OCI-LY3 (cell line): Measurements from ENCODE around the gene NKTR.

ENCODE experiments used
- H2AFZ ChIP-seq: fragments of 200-600, 300-600 bp; shearing (Covaris generic); 2 replicates; pipeline ENCODE4 v1.6.0; 2014; ENCODE audit warnings: antibody characterized with exemption, low read depth, low read length
- H3K27ac ChIP-seq: fragments of 200-600, 300-600 bp; sonication (generic); 2 replicates; pipeline ENCODE4 v1.5.1; 2014; ENCODE audit warnings: mild to moderate bottlenecking, low read length, moderate library complexity, mixed read lengths
- H3K27me3 ChIP-seq: fragments of 200-600, 300-600 bp; sonication (generic); 2 replicates; pipeline ENCODE4 v1.6.1; 2014; ENCODE audit warnings: low read depth, low read length, mixed read lengths
- H3K36me3 ChIP-seq: fragments of 200-600, 300-600 bp; sonication (generic); replicated peaks from 2 replicates; pipeline ENCODE3; 2014; ENCODE audit warnings: low read depth, low read length, mixed read lengths
- H3K4me1 ChIP-seq: fragments of 300-600, 200-600 bp; sonication (generic); 2 replicates; pipeline ENCODE4 v1.6.1; 2014; ENCODE audit warnings: low read length, mixed read lengths
- H3K4me2 ChIP-seq: fragments of 200-600, 300-600 bp; sonication (generic); 2 replicates; pipeline ENCODE4 v1.6.1; 2014; ENCODE audit warnings: low read length, mixed read lengths
- H3K4me3 ChIP-seq: fragments of 300-600, 200-600 bp; sonication (generic); 2 replicates; pipeline ENCODE4 v1.5.1; 2014; ENCODE audit warnings: antibody characterized with exemption, mild to moderate bottlenecking, low read length, moderate library complexity
- H3K79me2 ChIP-seq: fragments of 300-600, 200-600 bp; shearing (Covaris generic); 2 replicates; pipeline ENCODE4 v1.6.1; 2014; ENCODE audit warnings: mild to moderate bottlenecking, low read length, mixed read lengths
- H3K9ac ChIP-seq: fragments of 300-600, 200-600 bp; shearing (Covaris generic); 2 replicates; pipeline ENCODE4 v1.6.0; 2014; ENCODE audit warnings: mild to moderate bottlenecking, low read length, moderate library complexity
- H3K9me3 ChIP-seq: fragments of 200-600, 300-600 bp; shearing (Covaris generic); 2 replicates; pipeline ENCODE4 v1.6.1; 2014; ENCODE audit warnings: low read length, mixed read lengths; ENCODE audit not compliant: insufficient read depth
- H4K20me1 ChIP-seq: fragments of 200-600, 300-600 bp; sonication (generic); 2 replicates; pipeline ENCODE4 v1.6.1; 2016; ENCODE audit warnings: low read length, mixed read lengths; ENCODE audit not compliant: insufficient read depth
- CTCF ChIP-seq: fragments of 200-600, 300-600 bp; sonication (generic); IDR thresholded peaks from 2 replicates; pipeline ENCODE4 v1.5.1; 2014; ENCODE audit warnings: antibody characterized with exemption, low read length, low read depth
- EZH2phosphoT487 ChIP-seq: fragments of 200-600 bp; shearing (Covaris generic); IDR thresholded peaks from 2 replicates; pipeline ENCODE4 v1.6.1; 2018; ENCODE audit warnings: antibody characterized with exemption, mixed run types, low read depth

Gene NKTR

GRCh38 chr3:42690766-42691680 lies 90.5 kb downstream of the NKTR start:
- H3K79me2 ChIP-seq = no peaks in the 10 kb centered on the region
- no peak overlapping the region for H3K9ac ChIP-seq
- no peaks in the 10 kb centered on the region for H3K9me3 ChIP-seq
- no peak overlapping the region for H2AFZ ChIP-seq
- H3K4me2 ChIP-seq = no peak overlapping the region
- no peak overlapping the region for H3K27ac ChIP-seq
- H3K4me1 ChIP-seq = no peaks in the 10 kb centered on the region
- H3K36me3 ChIP-seq = no peaks in the 10 kb centered on the region
- H3K4me3 ChIP-seq = no peak overlapping the region
- peaks cover 24% of the 10 kb centered on the region for H3K27me3 ChIP-seq
- no peaks in the 10 kb centered on the region for H4K20me1 ChIP-seq
- TF ChIP-seq EZH2phosphoT487 = no peak
- no peak for TF ChIP-seq CTCF

- Histone ChIP-seq H3K36me3 (no peaks in the 10 kb centered on the region), H3K4me1 (no peaks in the 10 kb centered on the region), H3K4me3 (no peak overlapping the region), H3K9me3 (no peaks in the 10 kb centered on the region), H3K9ac (no peak overlapping the region), H3K79me2 (no peaks in the 10 kb centered on the region), H2AFZ (no peak overlapping the region), H4K20me1 (no peaks in the 10 kb centered on the region), H3K4me2 (no peak overlapping the region), H3K27ac (no peak overlapping the region), H3K27me3 (peaks cover 30% of the 10 kb centered on the region)
- TF ChIP-seq EZH2phosphoT487 (no peak), CTCF (no peak)
Observed at GRCh38 chr3:42691816-42692666, 91.6 kb downstream of the NKTR start.

- peaks cover 30% of the 10 kb centered on the region for H3K27me3 ChIP-seq
- H3K4me2 ChIP-seq = no peak overlapping the region
- H4K20me1 ChIP-seq = no peaks in the 10 kb centered on the region
- TF ChIP-seq CTCF (no peak), EZH2phosphoT487 (no peak)
- H2AFZ ChIP-seq = no peak overlapping the region
- no peaks in the 10 kb centered on the region for H3K79me2 ChIP-seq
- no peak overlapping the region for H3K27ac ChIP-seq
- no peaks in the 10 kb centered on the region for H3K4me1 ChIP-seq
- H3K9ac ChIP-seq = no peak overlapping the region
- H3K4me3 ChIP-seq = no peak overlapping the region
- H3K9me3 ChIP-seq = no peaks in the 10 kb centered on the region
- no peaks in the 10 kb centered on the region for H3K36me3 ChIP-seq
Observed at GRCh38 chr3:42692667-42693529, 92.4 kb downstream of the NKTR start.
